Measurements from ENCODE around the gene BUD23. TPM values are rescaled to one million over a fixed set of nuclear protein-coding genes. Genes with fewer than 3 reads are reported as not detected.
A peak's percentile ranks its signal among the peaks of the same experiment; 100 is the strongest.

Gene BUD23
- total and polyA plus RNA-seq, 9 of the 15 experiments (the other 6 are each of a cell fraction or from before 2014, with no cell fraction given) = 79.5 to 270 (median 150) TPM

DNA sequence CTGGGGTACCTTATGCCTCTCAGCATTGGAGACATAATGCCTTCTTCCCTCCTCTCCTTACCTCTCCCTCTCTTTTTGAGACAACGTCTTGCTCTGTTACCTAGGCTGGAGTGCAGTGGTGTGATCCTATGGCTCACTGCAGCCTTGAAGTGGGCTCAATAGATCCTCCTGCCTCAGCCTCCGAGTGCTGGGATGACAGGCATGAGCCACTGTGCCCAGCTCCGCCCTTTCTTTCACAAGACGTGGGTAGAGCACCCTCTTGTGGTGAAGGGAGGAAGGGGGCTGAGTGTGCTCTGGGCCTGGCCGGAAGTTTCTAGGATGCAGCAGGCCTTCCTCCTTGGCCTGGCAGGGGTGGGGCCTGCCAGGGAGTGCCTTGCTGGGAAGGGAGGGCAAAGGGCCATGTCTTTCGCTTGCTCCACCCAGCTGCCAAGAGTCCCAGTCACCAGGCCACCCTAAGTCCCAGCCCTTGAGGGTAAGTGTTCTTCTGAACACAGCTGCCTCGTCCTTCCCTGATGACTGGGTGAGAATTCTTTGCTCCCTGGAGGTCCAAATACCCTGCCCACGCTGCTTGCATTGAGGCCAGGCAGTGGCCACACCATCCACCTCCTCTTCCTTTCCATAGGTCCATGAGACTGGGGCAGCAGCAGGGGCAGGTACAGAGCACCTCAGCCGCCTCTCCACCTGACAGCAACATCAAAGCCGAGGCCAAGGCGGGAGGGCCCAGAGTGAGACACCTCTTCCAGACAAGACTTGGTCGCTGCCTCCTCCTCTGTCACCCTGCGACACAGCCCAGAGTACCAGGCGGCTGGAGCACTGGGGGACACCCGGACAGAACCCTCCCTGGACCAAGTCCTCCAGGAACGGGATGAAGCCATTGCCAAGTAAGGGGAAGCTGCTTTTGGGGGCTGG is 51.5 kb downstream of the BUD23 start (continued):
- TF ChIP-seq, protein P1, sequence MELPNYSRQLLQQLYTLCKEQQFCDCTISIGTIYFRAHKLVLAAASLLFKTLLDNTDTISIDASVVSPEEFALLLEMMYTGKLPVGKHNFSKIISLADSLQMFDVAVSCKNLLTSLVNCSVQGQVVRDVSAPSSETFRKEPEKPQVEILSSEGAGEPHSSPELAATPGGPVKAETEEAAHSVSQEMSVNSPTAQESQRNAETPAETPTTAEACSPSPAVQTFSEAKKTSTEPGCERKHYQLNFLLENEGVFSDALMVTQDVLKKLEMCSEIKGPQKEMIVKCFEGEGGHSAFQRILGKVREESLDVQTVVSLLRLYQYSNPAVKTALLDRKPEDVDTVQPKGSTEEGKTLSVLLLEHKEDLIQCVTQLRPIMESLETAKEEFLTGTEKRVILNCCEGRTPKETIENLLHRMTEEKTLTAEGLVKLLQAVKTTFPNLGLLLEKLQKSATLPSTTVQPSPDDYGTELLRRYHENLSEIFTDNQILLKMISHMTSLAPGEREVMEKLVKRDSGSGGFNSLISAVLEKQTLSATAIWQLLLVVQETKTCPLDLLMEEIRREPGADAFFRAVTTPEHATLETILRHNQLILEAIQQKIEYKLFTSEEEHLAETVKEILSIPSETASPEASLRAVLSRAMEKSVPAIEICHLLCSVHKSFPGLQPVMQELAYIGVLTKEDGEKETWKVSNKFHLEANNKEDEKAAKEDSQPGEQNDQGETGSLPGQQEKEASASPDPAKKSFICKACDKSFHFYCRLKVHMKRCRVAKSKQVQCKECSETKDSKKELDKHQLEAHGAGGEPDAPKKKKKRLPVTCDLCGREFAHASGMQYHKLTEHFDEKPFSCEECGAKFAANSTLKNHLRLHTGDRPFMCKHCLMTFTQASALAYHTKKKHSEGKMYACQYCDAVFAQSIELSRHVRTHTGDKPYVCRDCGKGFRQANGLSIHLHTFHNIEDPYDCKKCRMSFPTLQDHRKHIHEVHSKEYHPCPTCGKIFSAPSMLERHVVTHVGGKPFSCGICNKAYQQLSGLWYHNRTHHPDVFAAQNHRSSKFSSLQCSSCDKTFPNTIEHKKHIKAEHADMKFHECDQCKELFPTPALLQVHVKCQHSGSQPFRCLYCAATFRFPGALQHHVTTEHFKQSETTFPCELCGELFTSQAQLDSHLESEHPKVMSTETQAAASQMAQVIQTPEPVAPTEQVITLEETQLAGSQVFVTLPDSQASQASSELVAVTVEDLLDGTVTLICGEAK (IDR thresholded peaks at IDR 0.05) = no peak
- TF ChIP-seq, protein P1 (CRISPR knock-in tag; IDR thresholded peaks at IDR 0.05) = no peak
- TF ChIP-seq NRF1 (conservative IDR thresholded peaks at IDR 0.05 in 1 of 2, IDR thresholded peaks at IDR 0.05 in 1 of 2) = 0 out of 4 replicates have a peak, but pooled peaks of 1 of the 2 experiments have one; percentile 18
- no peak for TF ChIP-seq HMG20B (CRISPR knock-in tag; IDR thresholded peaks at IDR 0.05)
- no peak for TF ChIP-seq PTBP1 (IDR thresholded peaks at IDR 0.05; ENCODE audit: low read depth, low read length)
- no peak for TF ChIP-seq ZBTB1 (CRISPR knock-in tag; IDR thresholded peaks at IDR 0.05; ENCODE audit: borderline replicate concordance, low read depth)
- no peak; the same call in 1 of the 2 replicates for TF ChIP-seq NCOR1 (IDR thresholded peaks at IDR 0.05)
- TF ChIP-seq ZKSCAN1 (IDR thresholded peaks at IDR 0.05; ENCODE audit: low read depth, low read length) = 0 out of 2 replicates have a peak, but pooled peaks have one; percentile 46
- no peak for TF ChIP-seq ILK (tag; IDR thresholded peaks at IDR 0.05; ENCODE audit: borderline replicate concordance, low read depth)
- TF ChIP-seq TEAD1 (CRISPR knock-in tag; IDR thresholded peaks at IDR 0.05) = peak; percentile 35 to 38; a peak in 1 of 4 replicates
- TF ChIP-seq MCM2 (IDR thresholded peaks at IDR 0.05; ENCODE audit: low read depth) = no peak
- TF ChIP-seq, protein P2, sequence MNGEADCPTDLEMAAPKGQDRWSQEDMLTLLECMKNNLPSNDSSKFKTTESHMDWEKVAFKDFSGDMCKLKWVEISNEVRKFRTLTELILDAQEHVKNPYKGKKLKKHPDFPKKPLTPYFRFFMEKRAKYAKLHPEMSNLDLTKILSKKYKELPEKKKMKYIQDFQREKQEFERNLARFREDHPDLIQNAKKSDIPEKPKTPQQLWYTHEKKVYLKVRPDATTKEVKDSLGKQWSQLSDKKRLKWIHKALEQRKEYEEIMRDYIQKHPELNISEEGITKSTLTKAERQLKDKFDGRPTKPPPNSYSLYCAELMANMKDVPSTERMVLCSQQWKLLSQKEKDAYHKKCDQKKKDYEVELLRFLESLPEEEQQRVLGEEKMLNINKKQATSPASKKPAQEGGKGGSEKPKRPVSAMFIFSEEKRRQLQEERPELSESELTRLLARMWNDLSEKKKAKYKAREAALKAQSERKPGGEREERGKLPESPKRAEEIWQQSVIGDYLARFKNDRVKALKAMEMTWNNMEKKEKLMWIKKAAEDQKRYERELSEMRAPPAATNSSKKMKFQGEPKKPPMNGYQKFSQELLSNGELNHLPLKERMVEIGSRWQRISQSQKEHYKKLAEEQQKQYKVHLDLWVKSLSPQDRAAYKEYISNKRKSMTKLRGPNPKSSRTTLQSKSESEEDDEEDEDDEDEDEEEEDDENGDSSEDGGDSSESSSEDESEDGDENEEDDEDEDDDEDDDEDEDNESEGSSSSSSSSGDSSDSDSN (IDR thresholded peaks at IDR 0.05; ENCODE audit: borderline replicate concordance in 1 of 2, low read depth in 2 of 2, low read length in 2 of 2) = 0 out of 4 replicates have a peak, but pooled peaks of 1 of the 2 experiments have one; percentile 39
- peak in 1 of 2 experiments; percentile 52; a peak in 1 of 4 replicates for TF ChIP-seq HDAC1 (IDR thresholded peaks at IDR 0.05)
- TF ChIP-seq, protein P3, sequence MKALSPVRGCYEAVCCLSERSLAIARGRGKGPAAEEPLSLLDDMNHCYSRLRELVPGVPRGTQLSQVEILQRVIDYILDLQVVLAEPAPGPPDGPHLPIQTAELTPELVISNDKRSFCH (CRISPR knock-in tag; IDR thresholded peaks at IDR 0.05) = no peak
- TF ChIP-seq, protein P3 (tag; IDR thresholded peaks at IDR 0.05) = no peak
